ENCODE measurements around the gene AGBL5.

The AGBL5 gene

DNA sequence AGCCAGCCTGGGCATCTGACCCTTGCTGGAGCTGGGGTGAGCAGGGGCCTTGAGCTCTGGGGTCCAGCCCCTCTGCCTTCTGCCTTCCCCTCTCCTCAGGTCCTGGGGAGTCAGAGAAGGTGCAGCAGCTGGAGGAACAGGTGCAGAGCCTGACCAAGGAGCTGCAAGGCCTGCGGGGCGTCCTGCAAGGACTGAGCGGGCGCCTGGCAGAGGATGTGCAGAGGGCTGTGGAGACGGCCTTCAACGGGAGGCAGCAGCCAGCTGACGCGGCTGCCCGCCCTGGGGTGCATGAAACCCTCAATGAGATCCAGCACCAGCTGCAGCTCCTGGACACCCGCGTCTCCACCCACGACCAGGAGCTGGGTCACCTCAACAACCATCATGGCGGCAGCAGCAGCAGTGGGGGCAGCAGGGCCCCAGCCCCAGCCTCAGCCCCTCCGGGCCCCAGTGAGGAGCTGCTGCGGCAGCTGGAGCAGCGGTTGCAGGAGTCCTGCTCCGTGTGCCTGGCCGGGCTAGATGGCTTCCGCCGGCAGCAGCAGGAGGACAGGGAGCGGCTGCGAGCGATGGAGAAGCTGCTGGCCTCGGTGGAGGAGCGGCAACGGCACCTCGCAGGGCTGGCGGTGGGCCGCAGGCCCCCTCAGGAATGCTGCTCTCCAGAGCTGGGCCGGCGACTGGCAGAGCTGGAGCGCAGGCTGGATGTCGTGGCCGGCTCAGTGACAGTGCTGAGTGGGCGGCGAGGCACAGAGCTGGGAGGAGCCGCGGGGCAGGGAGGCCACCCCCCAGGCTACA lies 30.7 kb downstream of the AGBL5 start:
- peak overlapping the region; percentile 18 for H3K27ac ChIP-seq (ENCODE audit: low read depth, low read length, poor library complexity, severe bottlenecking)
- no peak overlapping the region for H2AFZ ChIP-seq (ENCODE audit: low read length)
- H3F3A ChIP-seq (ENCODE audit: insufficient read depth, low read length): no peaks in the 10 kb centered on the region

GRCh38 chr2:27082773-27083409 lies 31.4 kb downstream of the AGBL5 start:
- H3F3A ChIP-seq (ENCODE audit: insufficient read depth, low read length): no peaks in the 10 kb centered on the region
- H3K79me2 ChIP-seq (ENCODE audit: insufficient read depth, low read length): no peaks in the 10 kb centered on the region
- H3K36me3 ChIP-seq (ENCODE audit: insufficient read depth, low read length): no peaks in the 10 kb centered on the region
- no peaks in the 10 kb centered on the region for H4K20me1 ChIP-seq (ENCODE audit: insufficient read depth, low read length)
- no peaks in the 10 kb centered on the region for H3K9me2 ChIP-seq (ENCODE audit: low read depth, low read length)
- TF ChIP-seq, protein P1, sequence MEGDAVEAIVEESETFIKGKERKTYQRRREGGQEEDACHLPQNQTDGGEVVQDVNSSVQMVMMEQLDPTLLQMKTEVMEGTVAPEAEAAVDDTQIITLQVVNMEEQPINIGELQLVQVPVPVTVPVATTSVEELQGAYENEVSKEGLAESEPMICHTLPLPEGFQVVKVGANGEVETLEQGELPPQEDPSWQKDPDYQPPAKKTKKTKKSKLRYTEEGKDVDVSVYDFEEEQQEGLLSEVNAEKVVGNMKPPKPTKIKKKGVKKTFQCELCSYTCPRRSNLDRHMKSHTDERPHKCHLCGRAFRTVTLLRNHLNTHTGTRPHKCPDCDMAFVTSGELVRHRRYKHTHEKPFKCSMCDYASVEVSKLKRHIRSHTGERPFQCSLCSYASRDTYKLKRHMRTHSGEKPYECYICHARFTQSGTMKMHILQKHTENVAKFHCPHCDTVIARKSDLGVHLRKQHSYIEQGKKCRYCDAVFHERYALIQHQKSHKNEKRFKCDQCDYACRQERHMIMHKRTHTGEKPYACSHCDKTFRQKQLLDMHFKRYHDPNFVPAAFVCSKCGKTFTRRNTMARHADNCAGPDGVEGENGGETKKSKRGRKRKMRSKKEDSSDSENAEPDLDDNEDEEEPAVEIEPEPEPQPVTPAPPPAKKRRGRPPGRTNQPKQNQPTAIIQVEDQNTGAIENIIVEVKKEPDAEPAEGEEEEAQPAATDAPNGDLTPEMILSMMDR (IDR thresholded peaks at IDR 0.05; ENCODE audit: low read length): no peak
- H3K27me3 ChIP-seq (ENCODE audit: insufficient read depth, low read length): peaks cover 11% of the 10 kb centered on the region; the same call in 1 of the 2 replicates
- no peak overlapping the region for H3K27ac ChIP-seq (ENCODE audit: low read depth, low read length, poor library complexity, severe bottlenecking)
- H3K9me3 ChIP-seq (ENCODE audit: low read length): no peaks in the 10 kb centered on the region
- H3K4me1 ChIP-seq (ENCODE audit: insufficient read depth, low read length, severe bottlenecking): peaks cover 26% of the 10 kb centered on the region
- no peak overlapping the region for H2AFZ ChIP-seq (ENCODE audit: low read length)
- H3K4me3 ChIP-seq (ENCODE audit: low read depth, low read length, poor library complexity, severe bottlenecking): no peak overlapping the region
- no peak overlapping the region for H3K4me2 ChIP-seq (ENCODE audit: low read length)
- H3K9ac ChIP-seq (ENCODE audit: low read length): no peak overlapping the region

More for the DNA sequence above, 30.7 kb downstream of the AGBL5 start:
- Histone ChIP-seq H3K9me3 (ENCODE audit: low read length) (no peaks in the 10 kb centered on the region), H4K20me1 (ENCODE audit: insufficient read depth, low read length) (no peaks in the 10 kb centered on the region), H3K79me2 (ENCODE audit: insufficient read depth, low read length) (no peaks in the 10 kb centered on the region), H3K4me2 (ENCODE audit: low read length) (peak overlapping the region; percentile 58), H3K4me3 (ENCODE audit: low read depth, low read length, poor library complexity, severe bottlenecking) (no peak overlapping the region), H3K27me3 (ENCODE audit: insufficient read depth, low read length) (peaks cover 11% of the 10 kb centered on the region; the same call in 1 of the 2 replicates), H3K4me1 (ENCODE audit: insufficient read depth, low read length, severe bottlenecking) (peaks cover 29% of the 10 kb centered on the region), H3K9ac (ENCODE audit: low read length) (peak overlapping the region; percentile 26; the same call in 1 of the 2 replicates), H3K9me2 (ENCODE audit: low read depth, low read length) (no peaks in the 10 kb centered on the region), H3K36me3 (ENCODE audit: insufficient read depth, low read length) (no peaks in the 10 kb centered on the region)
- TF ChIP-seq, protein P1 (IDR thresholded peaks at IDR 0.05; ENCODE audit: low read length): no peak
- no peak for TF ChIP-seq EZH2 (IDR thresholded peaks at IDR 0.05; ENCODE audit: borderline replicate concordance, low read length)

GRCh38 chr2:27083410-27084296 lies 32.2 kb downstream of the AGBL5 start:
- Histone ChIP-seq H3K4me1 (ENCODE audit: insufficient read depth, low read length, severe bottlenecking) (peaks cover 26% of the 10 kb centered on the region), H3F3A (ENCODE audit: insufficient read depth, low read length) (no peaks in the 10 kb centered on the region), H3K9me2 (ENCODE audit: low read depth, low read length) (no peaks in the 10 kb centered on the region), H3K36me3 (ENCODE audit: insufficient read depth, low read length) (no peaks in the 10 kb centered on the region), H3K9me3 (ENCODE audit: low read length) (no peaks in the 10 kb centered on the region), H3K27ac (ENCODE audit: low read depth, low read length, poor library complexity, severe bottlenecking) (no peak overlapping the region), H3K4me3 (ENCODE audit: low read depth, low read length, poor library complexity, severe bottlenecking) (no peak overlapping the region), H4K20me1 (ENCODE audit: insufficient read depth, low read length) (no peaks in the 10 kb centered on the region), H3K27me3 (ENCODE audit: insufficient read depth, low read length) (peaks cover 11% of the 10 kb centered on the region; the same call in 1 of the 2 replicates), H3K9ac (ENCODE audit: low read length) (no peak overlapping the region), H3K79me2 (ENCODE audit: insufficient read depth, low read length) (no peaks in the 10 kb centered on the region), H3K4me2 (ENCODE audit: low read length) (no peak overlapping the region), H2AFZ (ENCODE audit: low read length) (no peak overlapping the region)
- TF ChIP-seq, protein P1 (IDR thresholded peaks at IDR 0.05; ENCODE audit: low read length): no peak
- no peak for TF ChIP-seq EZH2 (IDR thresholded peaks at IDR 0.05; ENCODE audit: borderline replicate concordance, low read length)
